ENCODE results near the gene TMCO6.

DNA sequence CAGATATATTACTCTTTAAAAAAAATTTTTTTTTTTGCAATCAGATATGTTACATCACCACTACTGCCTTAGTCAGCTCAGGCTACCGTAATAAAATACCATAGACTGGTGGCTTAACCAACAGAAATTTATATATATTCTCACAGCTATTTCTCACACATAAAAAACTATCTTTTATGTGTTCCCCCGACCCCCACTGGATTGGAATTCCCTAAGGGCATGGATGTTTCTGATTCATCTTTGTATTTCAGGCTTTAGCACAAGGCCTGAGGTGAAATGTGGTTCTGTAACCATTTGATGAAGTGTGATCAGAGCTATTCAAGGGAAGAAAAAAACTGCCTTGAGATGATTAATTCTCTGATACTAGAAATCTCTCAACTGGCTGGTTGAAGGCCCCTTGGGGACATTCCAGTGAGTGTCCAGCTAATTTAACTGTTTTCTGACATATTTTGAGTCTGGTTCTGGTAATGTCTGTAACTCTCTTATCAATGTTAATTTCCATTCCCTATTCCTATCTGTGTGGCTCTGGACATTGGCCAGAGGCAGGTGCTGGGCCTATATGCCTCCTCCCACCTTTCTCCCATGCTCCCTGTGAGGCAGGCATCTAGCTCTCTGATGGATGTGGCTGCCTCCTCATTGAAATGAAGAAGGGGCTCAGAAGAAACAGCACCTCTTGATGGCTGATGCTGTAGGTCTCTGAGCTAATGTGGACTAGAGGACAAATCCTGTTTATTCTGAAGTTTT, 8.8 kb upstream of the TMCO6 start:
- TF ChIP-seq CTCF (conservative IDR thresholded peaks at IDR 0.05; ENCODE audit: low read length) (no peak), EZH2phosphoT487 (IDR thresholded peaks at IDR 0.05; ENCODE audit: borderline replicate concordance, low read depth, low read length) (no peak)
